Measurements from ENCODE around the gene VTCN1.

- TF ChIP-seq, protein P1, sequence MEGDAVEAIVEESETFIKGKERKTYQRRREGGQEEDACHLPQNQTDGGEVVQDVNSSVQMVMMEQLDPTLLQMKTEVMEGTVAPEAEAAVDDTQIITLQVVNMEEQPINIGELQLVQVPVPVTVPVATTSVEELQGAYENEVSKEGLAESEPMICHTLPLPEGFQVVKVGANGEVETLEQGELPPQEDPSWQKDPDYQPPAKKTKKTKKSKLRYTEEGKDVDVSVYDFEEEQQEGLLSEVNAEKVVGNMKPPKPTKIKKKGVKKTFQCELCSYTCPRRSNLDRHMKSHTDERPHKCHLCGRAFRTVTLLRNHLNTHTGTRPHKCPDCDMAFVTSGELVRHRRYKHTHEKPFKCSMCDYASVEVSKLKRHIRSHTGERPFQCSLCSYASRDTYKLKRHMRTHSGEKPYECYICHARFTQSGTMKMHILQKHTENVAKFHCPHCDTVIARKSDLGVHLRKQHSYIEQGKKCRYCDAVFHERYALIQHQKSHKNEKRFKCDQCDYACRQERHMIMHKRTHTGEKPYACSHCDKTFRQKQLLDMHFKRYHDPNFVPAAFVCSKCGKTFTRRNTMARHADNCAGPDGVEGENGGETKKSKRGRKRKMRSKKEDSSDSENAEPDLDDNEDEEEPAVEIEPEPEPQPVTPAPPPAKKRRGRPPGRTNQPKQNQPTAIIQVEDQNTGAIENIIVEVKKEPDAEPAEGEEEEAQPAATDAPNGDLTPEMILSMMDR (tag by site-specific recombination; IDR thresholded peaks at IDR 0.05): no peak
- TF ChIP-seq ZNF404 (tag by site-specific recombination; IDR thresholded peaks at IDR 0.05) (no peak), MYNN (tag by site-specific recombination; IDR thresholded peaks at IDR 0.05; ENCODE audit: borderline replicate concordance) (no peak), ZNF184 (tag by site-specific recombination; IDR thresholded peaks at IDR 0.05) (no peak), ZNF324 (tag by site-specific recombination; IDR thresholded peaks at IDR 0.05) (no peak), ZNF561 (tag by site-specific recombination; IDR thresholded peaks at IDR 0.05; ENCODE audit: borderline replicate concordance) (no peak), ZSCAN18 (tag by site-specific recombination; IDR thresholded peaks at IDR 0.05) (no peak), ZNF677 (tag by site-specific recombination; IDR thresholded peaks at IDR 0.05) (no peak), REST (tag by site-specific recombination; IDR thresholded peaks at IDR 0.05) (no peak), OVOL3 (tag by site-specific recombination; IDR thresholded peaks at IDR 0.05) (no peak), ZBTB49 (tag by site-specific recombination; IDR thresholded peaks at IDR 0.05; ENCODE audit: low read depth) (no peak)
- TF ChIP-seq, protein P2, sequence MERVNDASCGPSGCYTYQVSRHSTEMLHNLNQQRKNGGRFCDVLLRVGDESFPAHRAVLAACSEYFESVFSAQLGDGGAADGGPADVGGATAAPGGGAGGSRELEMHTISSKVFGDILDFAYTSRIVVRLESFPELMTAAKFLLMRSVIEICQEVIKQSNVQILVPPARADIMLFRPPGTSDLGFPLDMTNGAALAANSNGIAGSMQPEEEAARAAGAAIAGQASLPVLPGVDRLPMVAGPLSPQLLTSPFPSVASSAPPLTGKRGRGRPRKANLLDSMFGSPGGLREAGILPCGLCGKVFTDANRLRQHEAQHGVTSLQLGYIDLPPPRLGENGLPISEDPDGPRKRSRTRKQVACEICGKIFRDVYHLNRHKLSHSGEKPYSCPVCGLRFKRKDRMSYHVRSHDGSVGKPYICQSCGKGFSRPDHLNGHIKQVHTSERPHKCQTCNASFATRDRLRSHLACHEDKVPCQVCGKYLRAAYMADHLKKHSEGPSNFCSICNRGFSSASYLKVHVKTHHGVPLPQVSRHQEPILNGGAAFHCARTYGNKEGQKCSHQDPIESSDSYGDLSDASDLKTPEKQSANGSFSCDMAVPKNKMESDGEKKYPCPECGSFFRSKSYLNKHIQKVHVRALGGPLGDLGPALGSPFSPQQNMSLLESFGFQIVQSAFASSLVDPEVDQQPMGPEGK (tag by site-specific recombination; IDR thresholded peaks at IDR 0.05): no peak
- TF ChIP-seq, protein P3, sequence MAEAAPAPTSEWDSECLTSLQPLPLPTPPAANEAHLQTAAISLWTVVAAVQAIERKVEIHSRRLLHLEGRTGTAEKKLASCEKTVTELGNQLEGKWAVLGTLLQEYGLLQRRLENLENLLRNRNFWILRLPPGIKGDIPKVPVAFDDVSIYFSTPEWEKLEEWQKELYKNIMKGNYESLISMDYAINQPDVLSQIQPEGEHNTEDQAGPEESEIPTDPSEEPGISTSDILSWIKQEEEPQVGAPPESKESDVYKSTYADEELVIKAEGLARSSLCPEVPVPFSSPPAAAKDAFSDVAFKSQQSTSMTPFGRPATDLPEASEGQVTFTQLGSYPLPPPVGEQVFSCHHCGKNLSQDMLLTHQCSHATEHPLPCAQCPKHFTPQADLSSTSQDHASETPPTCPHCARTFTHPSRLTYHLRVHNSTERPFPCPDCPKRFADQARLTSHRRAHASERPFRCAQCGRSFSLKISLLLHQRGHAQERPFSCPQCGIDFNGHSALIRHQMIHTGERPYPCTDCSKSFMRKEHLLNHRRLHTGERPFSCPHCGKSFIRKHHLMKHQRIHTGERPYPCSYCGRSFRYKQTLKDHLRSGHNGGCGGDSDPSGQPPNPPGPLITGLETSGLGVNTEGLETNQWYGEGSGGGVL (tag by site-specific recombination; IDR thresholded peaks at IDR 0.05): no peak
Observed at GRCh38 chr1:117118137-117118536, 92.6 kb downstream of the VTCN1 start.
